Activated T-cell treated with anti-CD3 and anti-CD28 coated beads, Interleukin-2, amount 50 U/mL, for 72 hours (primary cell): ENCODE results near the gene DPEP3. TPM values are rescaled to one million over a fixed set of nuclear protein-coding genes. Genes with fewer than 3 reads are reported as not detected.
"Not testable (repeated sequence)": the region's sequence is repeated elsewhere in the genome, so short reads cannot be mapped to it uniquely, and the experiment has no call there.

Experiments used
- ATAC-seq, 2 donors: fragments of 150-1000 bp; cut with Tn5 transposase; replicated peaks in 1 of 2; 2 replicates each; pipeline ENCODE4 v1.10.0; 2021; ENCODE audit warnings: moderate library complexity in 2 of 2, mild to moderate bottlenecking in 1 of 2
- DNase-seq, 2 donors: peaks; one replicate each; pipeline ENCODE4 v3.0.0; 2021 to 2022; ENCODE audit warnings: mixed read lengths in 1 of 2
- H3K27ac Mint-ChIP-seq: one replicate; pipeline ENCODE4 v1.8.0; 2022; ENCODE audit warnings: mild to moderate bottlenecking, moderate library complexity, mixed read lengths
- H3K27me3 Mint-ChIP-seq: one replicate; pipeline ENCODE4 v1.8.0; 2022; ENCODE audit warnings: low read depth, mixed read lengths
- H3K36me3 Mint-ChIP-seq, 2 donors: one replicate each; pipeline ENCODE4 v1.8.0; 2022; ENCODE audit warnings: mixed read lengths in 2 of 2, mild to moderate bottlenecking in 1 of 2; ENCODE audit not compliant: insufficient read depth in 2 of 2
- H3K4me1 Mint-ChIP-seq: one replicate; pipeline ENCODE4 v1.8.0; 2022; ENCODE audit warnings: low read depth, mixed read lengths
- H3K4me3 Mint-ChIP-seq, 2 donors: one replicate each; pipeline ENCODE4 v1.8.0; 2022; ENCODE audit warnings: mild to moderate bottlenecking in 2 of 2, mixed read lengths in 2 of 2, moderate library complexity in 2 of 2
- H3K9me3 Mint-ChIP-seq, 2 donors: one replicate each; pipeline ENCODE4 v1.8.0; 2022; ENCODE audit warnings: mixed read lengths in 2 of 2
- total RNA-seq, 2 donors: library from RNA; stranded (reverse); gene quantifications; one replicate each; pipeline ENCODE4 v1.2.3, GENCODE V29; 2022

DPEP3 gene
- total RNA-seq, 2 donors from 2014 or later: 0.12 to 0.16 TPM

GRCh38 chr16:67988675-67989074, 8.4 kb upstream of the DPEP3 start:
- Mint-ChIP-seq H3K9me3 (no peaks in the 10 kb centered on the region), H3K27ac (peak overlapping the region; percentile 36), H3K4me3 (no peak overlapping the region), H3K4me1 (peaks cover 31% of the 10 kb centered on the region), H3K27me3 (no peaks in the 10 kb centered on the region), H3K36me3 (no peaks in the 10 kb centered on the region)
- ATAC-seq (no peak), DNase-seq (no peak)

GRCh38 chr16:67987460-67988160, 7.3 kb upstream of the DPEP3 start:
- no peaks in the 10 kb centered on the region for H3K27me3 Mint-ChIP-seq
- no peak for DNase-seq
- ATAC-seq: no peak
- no peaks in the 10 kb centered on the region for H3K9me3 Mint-ChIP-seq
- no peak overlapping the region for H3K4me3 Mint-ChIP-seq
- peaks cover 36% of the 10 kb centered on the region for H3K4me1 Mint-ChIP-seq
- peak overlapping the region; percentile 36 for H3K27ac Mint-ChIP-seq
- H3K36me3 Mint-ChIP-seq: no peaks in the 10 kb centered on the region

GRCh38 chr16:67986949-67987348, 6.7 kb upstream of the DPEP3 start:
- H3K36me3 Mint-ChIP-seq: no peaks in the 10 kb centered on the region
- H3K9me3 Mint-ChIP-seq: no peaks in the 10 kb centered on the region
- DNase-seq (no peak), ATAC-seq (no peak)
- H3K4me3 Mint-ChIP-seq: no peak overlapping the region
- peaks cover 36% of the 10 kb centered on the region for H3K4me1 Mint-ChIP-seq
- no peaks in the 10 kb centered on the region for H3K27me3 Mint-ChIP-seq
- H3K27ac Mint-ChIP-seq: no peak overlapping the region

DNA sequence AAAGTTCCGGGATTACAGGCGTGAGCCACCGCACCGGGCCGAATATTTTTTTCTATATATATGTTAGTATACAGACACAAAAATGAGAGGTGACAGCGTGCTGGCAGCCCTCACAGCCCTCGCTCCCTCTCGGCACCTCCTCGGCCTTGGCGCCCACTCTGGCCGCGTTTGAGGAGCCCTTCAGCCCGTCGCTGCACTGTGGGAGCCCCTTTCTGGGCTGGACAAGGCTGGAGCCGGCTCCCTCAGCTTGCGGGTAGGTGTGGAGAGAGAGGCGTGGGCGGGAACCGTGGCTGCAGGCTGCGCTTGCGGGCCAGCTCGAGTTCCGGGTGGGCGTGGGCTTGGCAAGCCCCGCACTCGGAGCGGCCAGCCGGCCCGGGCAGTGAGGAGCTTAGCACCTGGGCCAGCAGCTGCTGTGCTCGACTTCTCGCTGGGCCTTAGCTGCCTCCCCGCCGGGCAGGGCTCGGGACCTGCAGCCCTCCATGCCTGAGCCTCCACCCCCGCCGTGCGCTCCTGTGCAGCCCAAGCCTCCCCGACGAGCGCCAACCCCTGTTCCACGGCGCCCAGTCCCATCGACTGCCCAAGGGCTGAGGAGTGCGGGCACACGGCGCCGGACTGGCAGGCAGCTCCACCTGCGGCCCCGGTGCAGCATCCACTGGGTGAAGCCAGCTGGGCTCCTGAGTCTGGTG, 1.9 kb upstream of the DPEP3 start:
- no peak overlapping the region for H3K27ac Mint-ChIP-seq
- H3K9me3 Mint-ChIP-seq: no peaks in the 10 kb centered on the region
- DNase-seq (no peak), ATAC-seq (no peak)
- no peak overlapping the region for H3K4me3 Mint-ChIP-seq
- peaks cover 24% of the 10 kb centered on the region for H3K4me1 Mint-ChIP-seq
- no peaks in the 10 kb centered on the region for H3K36me3 Mint-ChIP-seq
- no peaks in the 10 kb centered on the region for H3K27me3 Mint-ChIP-seq

- Mint-ChIP-seq H3K27ac (no peak overlapping the region), H3K27me3 (no peaks in the 10 kb centered on the region), H3K4me1 (no peaks in the 10 kb centered on the region), H3K36me3 (no peaks in the 10 kb centered on the region), H3K9me3 (no peaks in the 10 kb centered on the region), H3K4me3 (no peak overlapping the region)
- DNase-seq: no peak
- no peak for ATAC-seq
Observed at GRCh38 chr16:67977469-67978227, 2.7 kb downstream of the DPEP3 start.

DNA sequence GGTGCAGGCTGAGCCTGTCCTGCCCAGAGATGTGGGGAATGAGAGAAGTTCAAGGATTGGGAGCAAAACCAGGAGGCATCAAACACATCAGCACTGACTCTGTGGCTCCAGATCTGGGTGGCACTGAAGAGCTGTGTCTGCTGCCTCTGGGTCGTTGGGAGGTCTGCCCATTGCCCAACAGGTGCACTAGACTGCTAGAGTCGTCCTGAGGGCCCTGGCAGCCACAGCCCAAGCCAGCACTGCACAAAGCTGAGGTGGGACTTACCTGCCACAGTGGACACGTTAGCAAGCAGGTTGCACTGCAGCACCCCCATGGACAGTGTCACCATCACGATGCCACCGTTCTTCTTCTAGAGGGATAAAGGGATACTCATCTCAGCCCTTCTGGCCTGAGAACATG, 3.3 kb downstream of the DPEP3 start:
- Mint-ChIP-seq H3K27ac (no peak overlapping the region), H3K27me3 (no peaks in the 10 kb centered on the region)
- ATAC-seq: no peak

DNA sequence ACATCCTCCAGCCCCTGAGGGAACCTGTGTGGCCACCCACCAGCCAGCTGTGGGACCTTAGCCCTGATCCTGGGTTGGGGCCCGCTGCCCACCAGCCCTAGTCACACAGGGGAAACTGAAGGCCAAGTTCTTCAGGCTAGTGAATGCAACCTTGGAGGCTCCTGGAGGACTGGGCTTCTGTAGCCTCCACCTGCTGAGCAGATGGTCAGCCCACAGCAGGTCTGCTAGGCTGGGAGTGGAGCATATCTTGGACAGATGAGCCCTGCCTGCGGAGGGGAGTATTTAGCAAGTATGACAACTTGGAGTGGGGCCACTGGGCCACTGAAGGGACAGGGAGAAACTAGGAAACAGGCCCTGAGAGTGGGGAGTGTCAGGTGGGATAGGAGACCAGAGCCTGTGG, 4.1 kb downstream of the DPEP3 start:
- ATAC-seq (no peak), DNase-seq (no peak)
- no peaks in the 10 kb centered on the region for H3K4me1 Mint-ChIP-seq
- no peak overlapping the region for H3K27ac Mint-ChIP-seq
- H3K4me3 Mint-ChIP-seq: no peak overlapping the region
- H3K27me3 Mint-ChIP-seq: no peaks in the 10 kb centered on the region
- H3K9me3 Mint-ChIP-seq: no peaks in the 10 kb centered on the region
- no peaks in the 10 kb centered on the region for H3K36me3 Mint-ChIP-seq

More for the DNA sequence above, 3.3 kb downstream of the DPEP3 start:
- no peak for DNase-seq
- Mint-ChIP-seq H3K36me3 (no peaks in the 10 kb centered on the region), H3K4me3 (no peak overlapping the region), H3K4me1 (no peaks in the 10 kb centered on the region), H3K9me3 (no peaks in the 10 kb centered on the region)

- Mint-ChIP-seq H3K9me3 (no peaks in the 10 kb centered on the region), H3K27ac (no peak overlapping the region), H3K4me3 (no peak overlapping the region), H3K4me1 (no peaks in the 10 kb centered on the region), H3K36me3 (no peaks in the 10 kb centered on the region), H3K27me3 (no peaks in the 10 kb centered on the region)
- no peak for ATAC-seq
- DNase-seq: no peak
Observed at GRCh38 chr16:67975321-67976105, 4.8 kb downstream of the DPEP3 start.

GRCh38 chr16:67972285-67972684, 8.0 kb downstream of the DPEP3 start:
- ATAC-seq, H3K27me3 Mint-ChIP-seq, H3K9me3 Mint-ChIP-seq, H3K36me3 Mint-ChIP-seq, DNase-seq, H3K4me3 Mint-ChIP-seq, H3K27ac Mint-ChIP-seq: not testable (repeated sequence)
- peaks cover 18% of the 10 kb centered on the region for H3K4me1 Mint-ChIP-seq

DNA sequence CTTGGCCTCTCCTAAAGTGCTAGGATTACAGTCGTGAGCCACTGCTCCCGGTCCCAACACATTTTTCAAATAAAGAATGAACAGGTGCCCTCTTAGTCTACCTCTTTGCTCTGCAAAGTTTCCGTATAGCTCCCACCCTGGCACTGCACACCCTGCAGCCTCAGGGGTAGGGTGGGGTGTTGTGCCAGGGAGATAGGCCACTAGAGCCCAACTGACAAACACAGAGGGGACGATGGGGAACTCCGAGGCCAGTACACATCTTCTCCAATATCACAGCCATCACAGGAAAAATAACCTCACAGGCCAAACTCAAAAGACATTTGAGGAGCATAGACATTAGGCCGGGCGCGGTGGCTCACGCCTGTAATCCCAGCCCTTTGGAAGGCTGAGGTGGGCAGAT, 9.2 kb downstream of the DPEP3 start:
- H3K4me3 Mint-ChIP-seq: peak overlapping the region in 1 of 2 donors; percentile 7
- ATAC-seq (no peak), DNase-seq (no peak)
- H3K4me1 Mint-ChIP-seq: peaks cover 29% of the 10 kb centered on the region
- H3K27ac Mint-ChIP-seq: no peak overlapping the region
- no peaks in the 10 kb centered on the region for H3K9me3 Mint-ChIP-seq
- no peaks in the 10 kb centered on the region for H3K27me3 Mint-ChIP-seq
- H3K36me3 Mint-ChIP-seq: peaks cover 2 to 6% of the 10 kb centered on the region in 2 donors

GRCh38 chr16:67969254-67970039, 10.9 kb downstream of the DPEP3 start:
- DNase-seq (peak in 1 of 2 donors; percentile 22), ATAC-seq (no peak)
- Mint-ChIP-seq H3K27ac (peak overlapping the region; percentile 79), H3K4me1 (peaks cover 29% of the 10 kb centered on the region), H3K4me3 (peak overlapping the region; percentile 82 to 99), H3K9me3 (no peaks in the 10 kb centered on the region), H3K27me3 (no peaks in the 10 kb centered on the region), H3K36me3 (peaks cover 2 to 6% of the 10 kb centered on the region in 2 donors)
